ENCODE results near the gene NTNG1. TPM values are rescaled to one million over a fixed set of nuclear protein-coding genes. Genes with fewer than 3 reads are reported as not detected.

NTNG1 gene
- total and polyA plus RNA-seq, 8 donors: 5.7 to 28.0 (median 22.3) TPM

DNA sequence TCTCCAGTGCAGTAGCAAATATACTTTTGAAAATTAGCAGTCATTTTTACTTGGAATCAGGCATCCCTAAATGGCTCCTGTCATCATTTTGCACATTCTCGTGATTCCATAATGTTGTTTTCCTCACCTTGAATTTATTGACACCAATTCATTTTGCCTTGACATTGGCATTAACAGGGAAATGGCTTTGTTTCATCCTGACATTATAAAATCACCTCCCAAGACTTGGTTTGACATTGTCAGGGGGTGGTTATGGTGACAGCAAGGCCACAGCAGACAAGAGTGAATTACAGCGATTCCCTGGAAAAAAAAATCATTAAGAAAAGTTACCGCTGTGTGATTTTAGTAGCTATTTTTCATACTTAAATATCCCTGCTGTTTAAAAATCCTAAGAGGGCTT is 327.0 kb downstream of the NTNG1 start:
- intact Hi-C loops (cut with DNase I): no loop called here
- Histone ChIP-seq H3K9me3 (no peaks in the 10 kb centered on the region), H3K27ac (no peak overlapping the region), H3K4me3 (no peak overlapping the region), H3K4me1 (no peaks in the 10 kb centered on the region), H3K36me3 (no peaks in the 10 kb centered on the region), H3K27me3 (peaks cover 14 to 75% of the 10 kb centered on the region in 2 donors)
- TF ChIP-seq, protein P1, sequence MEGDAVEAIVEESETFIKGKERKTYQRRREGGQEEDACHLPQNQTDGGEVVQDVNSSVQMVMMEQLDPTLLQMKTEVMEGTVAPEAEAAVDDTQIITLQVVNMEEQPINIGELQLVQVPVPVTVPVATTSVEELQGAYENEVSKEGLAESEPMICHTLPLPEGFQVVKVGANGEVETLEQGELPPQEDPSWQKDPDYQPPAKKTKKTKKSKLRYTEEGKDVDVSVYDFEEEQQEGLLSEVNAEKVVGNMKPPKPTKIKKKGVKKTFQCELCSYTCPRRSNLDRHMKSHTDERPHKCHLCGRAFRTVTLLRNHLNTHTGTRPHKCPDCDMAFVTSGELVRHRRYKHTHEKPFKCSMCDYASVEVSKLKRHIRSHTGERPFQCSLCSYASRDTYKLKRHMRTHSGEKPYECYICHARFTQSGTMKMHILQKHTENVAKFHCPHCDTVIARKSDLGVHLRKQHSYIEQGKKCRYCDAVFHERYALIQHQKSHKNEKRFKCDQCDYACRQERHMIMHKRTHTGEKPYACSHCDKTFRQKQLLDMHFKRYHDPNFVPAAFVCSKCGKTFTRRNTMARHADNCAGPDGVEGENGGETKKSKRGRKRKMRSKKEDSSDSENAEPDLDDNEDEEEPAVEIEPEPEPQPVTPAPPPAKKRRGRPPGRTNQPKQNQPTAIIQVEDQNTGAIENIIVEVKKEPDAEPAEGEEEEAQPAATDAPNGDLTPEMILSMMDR (IDR thresholded peaks at IDR 0.05): no peak
- DNase-seq (no peak), ATAC-seq (no peak)

- intact Hi-C loops (cut with DNase I): no loop called here
- TF ChIP-seq, protein P1 (IDR thresholded peaks at IDR 0.05): no peak
- Histone ChIP-seq H3K4me1 (no peaks in the 10 kb centered on the region), H3K27ac (no peak overlapping the region), H3K4me3 (no peak overlapping the region), H3K36me3 (no peaks in the 10 kb centered on the region), H3K27me3 (peaks cover 12 to 64% of the 10 kb centered on the region in 2 donors), H3K9me3 (no peaks in the 10 kb centered on the region)
- no peak for ATAC-seq
- no peak for DNase-seq
These were observed 332.2 kb downstream of the NTNG1 start for GRCh38 chr1:107473065-107473464.

DNA sequence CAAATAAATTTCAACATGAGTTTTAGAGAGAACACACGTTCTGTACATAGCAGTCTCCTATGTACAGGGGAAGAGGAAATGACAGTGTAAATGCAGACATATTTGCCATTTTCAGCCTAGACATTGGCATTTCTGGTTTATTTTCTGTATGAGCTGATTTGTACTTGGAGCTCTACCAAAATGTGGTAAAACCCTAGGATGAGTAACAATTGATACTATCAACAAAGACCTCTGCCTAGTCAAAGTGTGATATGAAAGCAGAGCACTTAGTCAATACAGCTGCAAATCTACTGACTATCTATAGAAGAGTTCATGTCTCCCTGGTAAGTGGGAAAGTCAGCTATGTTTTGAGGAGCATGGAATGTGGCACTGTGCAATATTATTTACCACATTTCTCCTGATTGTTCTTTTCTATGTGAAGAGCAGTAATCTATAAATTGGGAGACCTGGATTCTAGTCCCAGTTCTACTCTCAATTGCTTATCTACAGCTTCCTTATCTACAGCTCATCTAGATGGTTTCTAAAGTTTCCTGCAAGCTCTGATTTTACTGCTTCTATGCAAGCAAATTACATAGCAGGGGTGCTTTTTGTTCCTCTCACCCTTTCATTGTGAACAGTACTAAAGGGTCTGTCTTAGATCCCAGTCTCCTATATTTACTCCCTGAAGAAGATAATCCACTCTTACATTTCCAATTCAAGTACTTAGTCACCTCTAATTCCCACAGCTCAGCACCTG is 334.2 kb downstream of the NTNG1 start:
- no peak overlapping the region for H3K27ac ChIP-seq

DNA sequence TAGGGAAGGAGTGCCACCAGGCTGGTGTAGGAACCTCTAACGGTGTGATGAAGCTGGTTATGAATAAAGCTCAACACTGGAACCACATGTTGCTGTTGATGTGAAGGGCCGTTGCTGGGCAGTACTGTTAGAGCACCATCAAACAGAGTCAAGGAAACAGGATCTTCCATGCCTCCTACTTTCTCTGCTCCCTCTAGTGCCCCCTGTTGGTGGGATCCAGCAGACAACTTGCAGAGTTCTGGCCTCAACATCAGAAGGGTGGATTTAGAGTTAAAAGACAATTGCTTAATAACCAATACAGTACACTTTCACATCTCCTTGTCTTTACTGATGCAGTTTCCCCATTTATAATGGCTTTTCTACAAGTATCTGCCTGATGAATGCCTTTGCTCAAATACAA is 336.4 kb downstream of the NTNG1 start:
- H3K36me3 ChIP-seq: no peaks in the 10 kb centered on the region
- no peaks in the 10 kb centered on the region for H3K4me1 ChIP-seq
- ATAC-seq: no peak
- no peak overlapping the region for H3K4me3 ChIP-seq
- no peak overlapping the region for H3K27ac ChIP-seq
- peaks cover 17 to 68% of the 10 kb centered on the region in 2 donors for H3K27me3 ChIP-seq
- TF ChIP-seq, protein P1 (IDR thresholded peaks at IDR 0.05): no peak
- intact Hi-C loops (cut with DNase I): no loop called here
- DNase-seq: no peak
- no peaks in the 10 kb centered on the region for H3K9me3 ChIP-seq

More for the DNA sequence above, 334.2 kb downstream of the NTNG1 start:
- TF ChIP-seq, protein P1 (IDR thresholded peaks at IDR 0.05): no peak
- H3K4me3 ChIP-seq: no peak overlapping the region
- H3K4me1 ChIP-seq: no peaks in the 10 kb centered on the region
- DNase-seq (no peak), ATAC-seq (no peak)
- H3K9me3 ChIP-seq: no peaks in the 10 kb centered on the region
- intact Hi-C loops (cut with DNase I): no loop called here
- peaks cover 12 to 65% of the 10 kb centered on the region in 2 donors for H3K27me3 ChIP-seq
- H3K36me3 ChIP-seq: no peaks in the 10 kb centered on the region

DNA sequence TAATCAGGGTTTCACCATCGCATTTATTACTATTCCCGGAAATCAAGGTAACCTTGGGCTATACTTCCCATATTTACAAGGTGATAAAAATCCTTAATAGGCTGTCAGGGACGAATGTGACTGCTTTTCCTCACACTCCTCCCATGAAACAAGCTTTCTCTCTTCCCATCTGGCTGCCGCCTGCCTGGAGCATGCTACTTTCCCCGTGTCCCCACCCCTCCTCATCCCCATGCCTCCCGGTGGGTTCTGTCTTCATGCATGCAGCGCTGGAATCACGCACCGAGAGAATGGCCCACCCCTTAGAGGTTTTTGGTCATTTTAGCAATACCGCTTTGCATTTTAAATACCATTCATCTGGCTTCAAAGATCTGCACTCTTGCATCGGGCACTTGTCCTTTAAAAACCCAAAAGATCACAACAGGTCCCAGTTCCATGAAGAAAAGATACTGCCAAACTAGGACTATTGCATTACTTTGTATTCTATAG is 339.1 kb downstream of the NTNG1 start:
- Histone ChIP-seq H3K4me1 (no peaks in the 10 kb centered on the region), H3K36me3 (no peaks in the 10 kb centered on the region), H3K27ac (no peak overlapping the region), H3K27me3 (peaks cover 12 to 60% of the 10 kb centered on the region in 2 donors), H3K4me3 (no peak overlapping the region), H3K9me3 (no peaks in the 10 kb centered on the region)
- no peak for DNase-seq
- no peak for ATAC-seq
- TF ChIP-seq, protein P1 (IDR thresholded peaks at IDR 0.05): no peak
- intact Hi-C loops (cut with DNase I): no loop called here
